GM12891 (cell line): ENCODE measurements around the gene OAS3.

Experiments
- DNase-seq: peaks from one replicate; pipeline ENCODE4 v3.0.0; 2011; ENCODE audit warnings: low spot score; ENCODE audit not compliant: insufficient read length
- FAIRE-seq: peaks from 2 replicates; lab custom pipeline; 2011; peaks lifted over from hg19 to GRCh38; lab: Jason Lieb, UNC
- PAX5 ChIP-seq: IDR thresholded peaks from 2 replicates; pipeline ENCODE4 v1.6.1; 2011; ENCODE audit warnings: low read length, moderate library complexity, mild to moderate bottlenecking; ENCODE audit not compliant: insufficient read depth, severe bottlenecking
- POLR2A ChIP-seq: IDR thresholded peaks from 2 replicates; pipeline ENCODE4 v1.6.1; 2011; ENCODE audit warnings: low read depth, low read length, control low read depth
- POLR2AphosphoS5 ChIP-seq: IDR thresholded peaks from 2 replicates; pipeline ENCODE4 v1.6.1; 2011; ENCODE audit warnings: low read depth, low read length, control low read depth
- POU2F2 ChIP-seq: IDR thresholded peaks from 2 replicates; pipeline ENCODE4 v1.6.1; 2011; ENCODE audit warnings: low read depth, mild to moderate bottlenecking, control low read depth, low read length, moderate library complexity
- SPI1 ChIP-seq: IDR thresholded peaks from 2 replicates; pipeline ENCODE4 v1.6.1; 2011; ENCODE audit warnings: low read depth, low read length, control low read depth
- TAF1 ChIP-seq: IDR thresholded peaks from 2 replicates; pipeline ENCODE4 v1.6.1; 2011; ENCODE audit warnings: low read depth, low read length, control low read depth

The OAS3 gene

GRCh38 chr12:112989806-112990205 is 51.5 kb downstream of the OAS3 start:
- FAIRE-seq: no peak
- TF ChIP-seq POLR2A: no peak
- no peak for TF ChIP-seq PAX5
- no peak for TF ChIP-seq SPI1
- TF ChIP-seq POU2F2: no peak
- no peak for TF ChIP-seq POLR2AphosphoS5
- TF ChIP-seq TAF1: no peak

DNA sequence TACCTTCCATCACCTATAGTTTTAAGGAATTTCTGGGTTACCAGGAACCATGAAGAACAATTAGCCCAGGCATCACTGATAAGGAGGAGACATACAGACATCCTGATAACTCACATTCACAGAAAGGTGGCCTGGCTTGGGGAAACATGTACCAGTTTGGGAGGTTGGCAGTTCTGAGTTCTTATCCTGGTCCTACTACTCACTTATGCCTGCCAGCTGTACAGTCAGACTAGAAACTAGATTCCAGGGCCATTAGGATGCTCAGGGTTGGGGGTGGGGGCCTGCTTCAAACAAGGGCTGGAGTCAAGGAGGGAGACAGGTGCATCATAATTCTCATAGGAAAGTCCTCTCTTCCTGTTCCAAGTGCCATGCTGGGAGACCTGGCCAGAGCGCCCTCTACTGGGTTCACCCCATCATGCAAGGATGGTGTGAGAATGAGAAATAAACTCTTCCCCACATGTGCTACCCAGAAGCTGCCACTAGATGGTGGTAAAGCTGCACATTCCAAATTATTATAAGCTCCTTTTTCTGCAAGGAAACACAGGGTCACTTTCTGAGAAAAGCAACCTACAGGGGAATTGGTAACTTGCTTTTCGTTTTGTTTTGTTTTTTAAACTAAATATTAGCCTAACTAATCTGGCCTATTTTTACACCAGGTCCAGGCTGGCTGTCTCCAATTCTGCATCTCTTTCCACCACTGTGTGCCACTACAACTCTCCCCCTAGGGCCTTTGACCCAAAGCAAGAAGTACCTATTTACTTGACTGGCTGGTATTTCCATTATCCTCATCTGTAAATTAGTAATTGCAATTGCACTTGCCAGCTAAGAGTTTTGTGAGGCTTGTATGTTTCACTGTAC is 54.5 kb downstream of the OAS3 start:
- FAIRE-seq (peak; percentile 97), DNase-seq (no peak)
- TF ChIP-seq POU2F2 (0 out of 2 replicates have a peak, but pooled peaks have one; percentile 12), POLR2A (no peak)

More at GRCh38 chr12:112989806-112990205, 51.5 kb downstream of the OAS3 start:
- DNase-seq: no peak

GRCh38 chr12:112995008-112995407 is 56.7 kb downstream of the OAS3 start:
- no peak for FAIRE-seq
- no peak for DNase-seq
- TF ChIP-seq POLR2A (no peak), POLR2AphosphoS5 (no peak), PAX5 (no peak), SPI1 (no peak), POU2F2 (no peak), TAF1 (no peak)

- TF ChIP-seq TAF1: no peak
- TF ChIP-seq POU2F2: no peak
- TF ChIP-seq SPI1: no peak
- no peak for TF ChIP-seq POLR2AphosphoS5
- TF ChIP-seq PAX5: no peak
- no peak for TF ChIP-seq POLR2A
- no peak for DNase-seq
- no peak for FAIRE-seq
These were observed 58.2 kb downstream of the OAS3 start for GRCh38 chr12:112996501-112996900.

DNA sequence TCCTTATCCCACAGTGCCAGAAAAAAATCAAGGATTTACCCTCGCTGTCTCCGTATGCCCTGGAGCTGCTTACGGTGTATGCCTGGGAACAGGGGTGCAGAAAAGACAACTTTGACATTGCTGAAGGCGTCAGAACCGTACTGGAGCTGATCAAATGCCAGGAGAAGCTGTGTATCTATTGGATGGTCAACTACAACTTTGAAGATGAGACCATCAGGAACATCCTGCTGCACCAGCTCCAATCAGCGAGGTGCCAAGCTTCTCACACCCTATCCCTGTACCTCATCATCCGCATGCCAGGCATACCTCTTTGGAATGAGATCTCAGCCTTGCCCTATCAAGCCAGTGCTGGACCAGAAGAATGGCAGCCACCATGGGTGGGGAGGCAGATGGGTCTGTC is 59.2 kb downstream of the OAS3 start:
- no peak for FAIRE-seq
- TF ChIP-seq TAF1: no peak

DNA sequence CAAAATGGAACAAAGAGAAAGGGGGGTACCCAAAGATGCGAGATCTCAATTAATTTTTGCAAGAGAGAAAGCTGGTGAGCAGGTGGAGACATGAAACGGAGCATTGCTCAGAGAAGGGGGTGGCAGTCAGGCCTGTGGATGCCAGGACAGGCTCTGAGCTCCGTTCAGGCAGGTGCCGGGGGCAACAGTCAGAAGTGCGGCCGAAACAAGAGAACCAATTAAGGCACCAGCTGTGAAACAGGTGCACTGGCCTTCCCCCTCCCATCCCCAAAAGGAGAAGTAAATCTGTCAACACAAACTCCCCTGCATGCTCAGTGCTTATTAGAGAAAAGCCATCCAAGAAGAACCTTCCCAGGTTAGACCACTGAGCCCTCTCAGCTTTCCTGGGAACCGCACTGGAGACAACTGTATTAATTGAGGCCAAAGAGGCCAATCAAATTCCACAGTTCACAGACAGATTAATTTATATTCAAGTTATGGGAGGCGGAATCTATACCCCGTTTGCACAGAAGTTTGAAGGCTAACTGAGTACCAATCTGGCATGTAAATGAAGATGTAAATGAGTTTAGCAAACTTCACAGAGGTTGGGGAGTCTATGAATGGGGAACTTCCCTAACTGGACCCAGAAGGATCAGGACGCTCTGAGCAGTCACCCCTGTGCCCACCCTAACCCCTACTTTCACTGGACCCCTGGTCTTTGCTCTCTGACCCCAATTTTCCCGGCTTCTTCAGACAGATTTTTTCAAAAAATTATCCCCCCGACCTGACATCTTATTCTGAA is 60.9 kb downstream of the OAS3 start:
- DNase-seq: peak; percentile 39
- FAIRE-seq: peak; percentile 92
- TF ChIP-seq SPI1 (no peak), TAF1 (no peak), POLR2AphosphoS5 (0 out of 2 replicates have a peak, but pooled peaks have one; percentile 43), POU2F2 (peak; percentile 32; the same call in 1 of the 2 replicates), POLR2A (no peak)

More for the DNA sequence above, 59.2 kb downstream of the OAS3 start:
- DNase-seq: no peak

GRCh38 chr12:113000433-113000832 is 62.2 kb downstream of the OAS3 start:
- DNase-seq: no peak
- TF ChIP-seq SPI1 (no peak), TAF1 (no peak)
- FAIRE-seq: peak; percentile 91

DNA sequence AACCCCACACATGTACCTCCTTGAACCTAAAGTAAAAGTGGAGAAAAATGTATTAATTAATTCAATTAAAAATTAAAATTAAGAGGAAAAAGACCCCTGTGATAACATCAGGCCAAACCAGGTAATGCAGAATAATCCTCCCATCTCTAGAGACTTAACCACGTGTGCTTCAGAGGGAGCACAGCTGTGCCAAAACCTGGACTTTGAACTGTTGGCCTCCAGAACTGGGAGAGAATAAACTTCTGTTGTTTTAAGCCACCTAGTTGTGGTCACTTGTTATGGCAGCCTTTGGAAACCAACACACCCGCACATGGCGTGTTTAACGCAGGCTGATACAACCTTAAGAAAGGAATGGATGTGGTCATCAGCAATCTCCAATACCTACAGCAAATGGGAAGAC is 63.9 kb downstream of the OAS3 start:
- DNase-seq: no peak
- FAIRE-seq: no peak
- TF ChIP-seq POU2F2 (no peak), POLR2A (no peak), TAF1 (no peak), SPI1 (no peak), POLR2AphosphoS5 (no peak), PAX5 (no peak)

GRCh38 chr12:113002676-113003075 is 64.4 kb downstream of the OAS3 start:
- no peak for TF ChIP-seq POU2F2
- TF ChIP-seq SPI1: no peak
- TF ChIP-seq POLR2AphosphoS5: no peak
- TF ChIP-seq TAF1: no peak
- TF ChIP-seq PAX5: no peak
- no peak for TF ChIP-seq POLR2A
- FAIRE-seq: no peak
- DNase-seq: no peak
